ENCODE results near the gene NEK11.

- no peak for TF ChIP-seq ZNF274 (IDR thresholded peaks at IDR 0.05; ENCODE audit: low read depth, low read length)
- TF ChIP-seq YY1 (IDR thresholded peaks at IDR 0.05; ENCODE audit: insufficient read depth, insufficient read length) = no peak
Observed at GRCh38 chr3:130981469-130981868, 45.2 kb upstream of the NEK11 start.

Data from NT2/D1 (cell line).